ENCODE measurements around the gene MGMT. TPM values are rescaled to one million over a fixed set of nuclear protein-coding genes. Genes with fewer than 3 reads are reported as not detected.

Gene MGMT
- total and polyA plus RNA-seq, 2 experiments from 2014 or later, result 19.3 to 21.9 TPM

DNA sequence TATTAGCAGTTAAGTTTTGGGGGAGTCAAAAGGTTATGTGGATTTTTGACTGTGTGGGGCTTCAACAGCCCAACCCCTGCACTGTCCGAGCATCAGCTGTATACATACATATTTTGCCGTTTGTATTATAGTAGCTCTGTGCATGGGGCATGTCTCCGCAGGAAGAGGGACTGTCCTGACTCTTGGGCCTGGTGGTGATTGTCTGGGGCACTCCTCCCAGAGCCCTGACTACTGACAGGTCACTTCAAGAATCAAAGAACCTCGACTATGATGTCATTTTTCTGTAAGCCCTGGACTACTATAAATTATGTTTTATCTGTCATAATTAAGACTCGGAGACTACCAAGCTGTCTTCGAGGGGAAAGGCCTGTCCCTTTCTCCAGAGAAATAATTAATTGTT is 51.8 kb downstream of the MGMT start:
- DNase-seq (ENCODE audit: low spot score), result no peak
- 0 out of 2 replicates have a peak, but pooled peaks cover 3% of the 10 kb centered on the region for H3K9me2 ChIP-seq (ENCODE audit: insufficient read depth)
- H3F3A ChIP-seq (replicated peaks; ENCODE audit: low read depth), result no peaks in the 10 kb centered on the region
- H4K20me1 ChIP-seq (replicated peaks; ENCODE audit: insufficient read depth), result no peaks in the 10 kb centered on the region
- no peak for TF ChIP-seq ZNF114 (CRISPR knock-in tag; IDR thresholded peaks at IDR 0.05)
- TF ChIP-seq, protein P1, sequence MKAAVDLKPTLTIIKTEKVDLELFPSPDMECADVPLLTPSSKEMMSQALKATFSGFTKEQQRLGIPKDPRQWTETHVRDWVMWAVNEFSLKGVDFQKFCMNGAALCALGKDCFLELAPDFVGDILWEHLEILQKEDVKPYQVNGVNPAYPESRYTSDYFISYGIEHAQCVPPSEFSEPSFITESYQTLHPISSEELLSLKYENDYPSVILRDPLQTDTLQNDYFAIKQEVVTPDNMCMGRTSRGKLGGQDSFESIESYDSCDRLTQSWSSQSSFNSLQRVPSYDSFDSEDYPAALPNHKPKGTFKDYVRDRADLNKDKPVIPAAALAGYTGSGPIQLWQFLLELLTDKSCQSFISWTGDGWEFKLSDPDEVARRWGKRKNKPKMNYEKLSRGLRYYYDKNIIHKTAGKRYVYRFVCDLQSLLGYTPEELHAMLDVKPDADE (IDR thresholded peaks at IDR 0.05), result no peak
- H3K4me3 ChIP-seq, result no peak overlapping the region
- H3K79me2 ChIP-seq (replicated peaks; ENCODE audit: insufficient read depth), result 0 out of 2 replicates have a peak, but pooled peaks cover 3% of the 10 kb centered on the region
- Mint-ChIP-seq H3K36me3 (ENCODE audit: low read depth) (peaks cover 19% of the 10 kb centered on the region; the same call in 2 of the 3 replicates), H3K4me3 (no peak overlapping the region), H3K27me3 (ENCODE audit: insufficient read depth, low read depth, poor library complexity) (peaks cover 24% of the 10 kb centered on the region), H3K4me1 (peaks cover 19% of the 10 kb centered on the region), H3K9me3 (peaks cover 30% of the 10 kb centered on the region), H3K27ac (no peak overlapping the region)
- ATAC-seq, result no peak
- no peaks in the 10 kb centered on the region; the same call in 1 of the 2 replicates for H3K4me1 ChIP-seq (ENCODE audit: insufficient read depth)
- no peak overlapping the region for H3K4me2 ChIP-seq
- no peaks in the 10 kb centered on the region for H3K36me3 ChIP-seq (ENCODE audit: insufficient read depth)
- H3K27ac ChIP-seq (ENCODE audit: low read depth), result no peak overlapping the region
- H2AFZ ChIP-seq, result no peak overlapping the region
- no peaks in the 10 kb centered on the region for H3K27me3 ChIP-seq (ENCODE audit: insufficient read depth)

- Histone ChIP-seq H3K27me3 (ENCODE audit: insufficient read depth) (no peaks in the 10 kb centered on the region), H3K9me2 (ENCODE audit: insufficient read depth) (0 out of 2 replicates have a peak, but pooled peaks cover 4% of the 10 kb centered on the region), H3F3A (replicated peaks; ENCODE audit: low read depth) (no peaks in the 10 kb centered on the region), H3K79me2 (replicated peaks; ENCODE audit: insufficient read depth) (0 out of 2 replicates have a peak, but pooled peaks cover 3% of the 10 kb centered on the region), H2AFZ (no peak overlapping the region), H3K36me3 (ENCODE audit: insufficient read depth) (no peaks in the 10 kb centered on the region), H4K20me1 (replicated peaks; ENCODE audit: insufficient read depth) (no peaks in the 10 kb centered on the region; the same call in 1 of the 2 replicates), H3K4me2 (no peak overlapping the region), H3K4me1 (ENCODE audit: insufficient read depth) (no peaks in the 10 kb centered on the region), H3K4me3 (no peak overlapping the region), H3K27ac (ENCODE audit: low read depth) (no peak overlapping the region)
- Mint-ChIP-seq H3K9me3 (peaks cover 30% of the 10 kb centered on the region), H3K27me3 (ENCODE audit: insufficient read depth, low read depth, poor library complexity) (peaks cover 22% of the 10 kb centered on the region), H3K4me1 (peaks cover 22% of the 10 kb centered on the region), H3K27ac (no peak overlapping the region; the same call in 1 of the 2 replicates), H3K4me3 (no peak overlapping the region), H3K36me3 (ENCODE audit: low read depth) (peaks cover 19% of the 10 kb centered on the region; the same call in 2 of the 3 replicates)
- ATAC-seq (no peak), DNase-seq (ENCODE audit: low spot score) (no peak)
- TF ChIP-seq REST (IDR thresholded peaks at IDR 0.05; ENCODE audit: unreplicated experiment), result no peak
Observed at GRCh38 chr10:129520440-129521080, 53.5 kb downstream of the MGMT start.
